GM10266 (cell line): ENCODE measurements around the gene HINT1.

ENCODE experiments used
- DNase-seq: peaks from one replicate; pipeline ENCODE4 v3.0.0; 2012; ENCODE audit errors: extremely low spot score
- TF ChIP-seq, protein P1 (sequence below): IDR thresholded peaks from 2 replicates; pipeline ENCODE4 v1.5.1; 2012; ENCODE audit warnings: mild to moderate bottlenecking, low read depth; ENCODE audit not compliant: control insufficient read depth, insufficient read depth; ENCODE audit errors: missing control alignments

The HINT1 gene

GRCh38 chr5:131160134-131160533 lies 4.9 kb downstream of the HINT1 start:
- TF ChIP-seq, protein P1, sequence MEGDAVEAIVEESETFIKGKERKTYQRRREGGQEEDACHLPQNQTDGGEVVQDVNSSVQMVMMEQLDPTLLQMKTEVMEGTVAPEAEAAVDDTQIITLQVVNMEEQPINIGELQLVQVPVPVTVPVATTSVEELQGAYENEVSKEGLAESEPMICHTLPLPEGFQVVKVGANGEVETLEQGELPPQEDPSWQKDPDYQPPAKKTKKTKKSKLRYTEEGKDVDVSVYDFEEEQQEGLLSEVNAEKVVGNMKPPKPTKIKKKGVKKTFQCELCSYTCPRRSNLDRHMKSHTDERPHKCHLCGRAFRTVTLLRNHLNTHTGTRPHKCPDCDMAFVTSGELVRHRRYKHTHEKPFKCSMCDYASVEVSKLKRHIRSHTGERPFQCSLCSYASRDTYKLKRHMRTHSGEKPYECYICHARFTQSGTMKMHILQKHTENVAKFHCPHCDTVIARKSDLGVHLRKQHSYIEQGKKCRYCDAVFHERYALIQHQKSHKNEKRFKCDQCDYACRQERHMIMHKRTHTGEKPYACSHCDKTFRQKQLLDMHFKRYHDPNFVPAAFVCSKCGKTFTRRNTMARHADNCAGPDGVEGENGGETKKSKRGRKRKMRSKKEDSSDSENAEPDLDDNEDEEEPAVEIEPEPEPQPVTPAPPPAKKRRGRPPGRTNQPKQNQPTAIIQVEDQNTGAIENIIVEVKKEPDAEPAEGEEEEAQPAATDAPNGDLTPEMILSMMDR = no peak
- no peak for DNase-seq

DNA sequence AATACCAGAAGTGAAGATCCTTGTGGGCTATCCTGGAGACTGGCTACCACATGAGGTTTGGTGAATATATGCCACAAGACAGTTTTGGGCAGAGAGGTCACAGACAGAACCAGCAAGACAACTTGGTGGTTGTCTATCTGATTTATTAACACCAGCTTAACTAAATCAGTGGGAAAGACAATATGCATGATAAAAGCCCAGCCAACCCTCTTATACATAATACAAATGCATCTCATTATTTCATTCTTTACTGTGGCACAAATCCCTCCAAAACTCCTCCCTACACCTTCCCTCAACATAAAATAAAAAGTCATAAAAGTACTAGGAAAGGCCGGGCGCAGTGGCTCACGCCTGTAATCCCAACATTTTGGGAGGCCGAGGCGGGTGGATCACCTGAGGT lies 8.1 kb downstream of the HINT1 start:
- TF ChIP-seq, protein P1 = no peak
- no peak for DNase-seq

DNA sequence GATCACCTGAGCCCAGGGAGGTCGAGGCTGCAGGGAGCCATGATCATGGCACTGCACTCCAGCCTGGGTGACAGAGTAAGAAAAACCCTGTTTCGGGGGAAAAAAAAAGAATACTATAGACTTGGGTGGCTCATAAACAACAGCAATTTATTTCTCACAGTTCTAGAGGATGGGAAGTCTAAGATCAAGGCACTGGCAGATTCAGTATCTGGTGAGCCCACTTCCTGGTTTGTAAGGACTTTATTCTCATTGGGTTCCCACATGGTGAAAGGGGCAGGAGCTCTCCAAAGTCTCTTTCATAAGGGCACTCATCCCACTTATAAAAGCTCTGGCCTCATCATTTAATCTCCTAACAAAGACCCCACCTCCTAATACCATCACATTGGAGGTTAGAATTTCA lies 8.7 kb downstream of the HINT1 start:
- TF ChIP-seq, protein P1 = no peak
- DNase-seq = no peak

DNA sequence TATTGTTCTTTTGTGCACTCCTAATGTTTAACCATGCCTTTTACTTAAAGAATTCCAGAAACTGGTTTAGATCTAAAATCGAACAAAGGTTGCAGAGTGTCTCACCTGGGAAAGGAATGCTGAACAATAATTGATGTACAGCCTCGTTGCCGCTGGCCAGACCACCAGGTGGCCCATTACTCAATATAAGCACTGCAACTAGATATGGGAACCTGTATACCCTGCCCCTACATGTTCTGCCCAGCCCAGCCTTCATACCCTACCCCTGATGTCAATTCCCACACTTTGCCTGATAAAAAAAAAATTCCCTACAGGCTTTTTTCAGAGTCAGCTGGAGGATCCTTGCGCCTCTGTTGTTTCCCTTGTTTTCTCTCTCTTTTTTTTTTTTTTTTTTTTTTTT lies 13.8 kb downstream of the HINT1 start:
- TF ChIP-seq, protein P1 = no peak
- DNase-seq = no peak

DNA sequence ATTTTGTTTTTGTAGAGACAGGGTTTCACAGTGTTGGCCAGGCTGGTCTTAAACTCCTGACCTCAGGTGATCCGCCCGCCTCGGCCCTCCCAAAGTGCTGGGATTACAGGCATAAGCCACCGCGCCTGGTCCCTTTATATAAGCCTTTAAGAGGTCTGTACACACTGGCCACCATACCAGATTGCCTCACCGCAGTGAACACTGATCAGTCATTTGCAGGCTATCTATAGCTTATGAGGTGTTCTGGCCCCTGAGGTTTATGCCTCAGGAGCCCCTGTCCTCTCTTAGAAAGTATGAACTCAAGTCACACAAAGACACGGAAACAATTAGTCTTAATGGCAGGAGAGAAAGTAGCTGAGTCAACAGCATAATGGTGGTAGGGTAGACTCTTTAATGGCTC lies 14.6 kb downstream of the HINT1 start:
- TF ChIP-seq, protein P1 = no peak
- DNase-seq = no peak

DNA sequence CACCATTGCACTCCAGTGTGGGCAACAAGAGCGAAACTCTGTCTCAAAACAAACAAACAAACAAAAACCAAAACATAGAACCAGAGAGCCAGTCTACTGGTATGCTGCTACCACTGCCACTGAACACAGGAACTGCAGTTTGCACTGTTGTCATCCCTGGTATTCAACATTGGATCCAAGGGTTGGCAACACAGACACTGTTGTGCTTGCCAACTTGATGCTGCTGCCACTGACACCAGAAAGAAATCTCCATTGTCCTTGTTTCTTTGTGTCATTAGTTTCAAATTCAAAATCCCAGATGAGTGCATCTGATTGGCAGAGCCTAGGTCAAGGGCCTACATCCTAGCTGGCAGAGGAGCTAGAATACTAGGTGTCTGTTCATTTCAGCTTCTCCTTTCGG lies 16.2 kb downstream of the HINT1 start:
- TF ChIP-seq, protein P1 = no peak
- no peak for DNase-seq

- DNase-seq = no peak
- TF ChIP-seq, protein P1 = no peak
Measured at GRCh38 chr5:131147258-131147657, 17.8 kb downstream of the HINT1 start.
